Measurements from ENCODE around the gene NFIA.

DNA sequence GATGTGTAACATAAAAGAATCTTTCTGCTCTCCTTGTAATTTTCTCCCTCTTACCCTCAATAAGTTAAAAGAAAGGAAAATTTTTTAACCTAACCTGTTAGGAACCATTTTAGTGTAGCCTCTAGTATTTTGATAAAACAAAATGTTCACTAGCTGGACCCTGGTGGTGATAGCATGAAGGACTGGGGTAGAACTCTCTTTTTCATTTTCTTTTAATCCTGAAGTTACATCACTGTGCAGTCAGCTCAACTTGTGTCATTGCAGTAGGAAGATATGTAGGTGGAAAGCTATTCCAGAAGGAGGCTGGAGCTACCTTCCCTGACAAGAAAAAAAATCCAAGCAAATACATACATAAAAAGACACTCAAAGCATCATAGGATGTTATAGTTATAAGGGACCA is 39.3 kb downstream of the NFIA start:
- TF ChIP-seq, protein P1, sequence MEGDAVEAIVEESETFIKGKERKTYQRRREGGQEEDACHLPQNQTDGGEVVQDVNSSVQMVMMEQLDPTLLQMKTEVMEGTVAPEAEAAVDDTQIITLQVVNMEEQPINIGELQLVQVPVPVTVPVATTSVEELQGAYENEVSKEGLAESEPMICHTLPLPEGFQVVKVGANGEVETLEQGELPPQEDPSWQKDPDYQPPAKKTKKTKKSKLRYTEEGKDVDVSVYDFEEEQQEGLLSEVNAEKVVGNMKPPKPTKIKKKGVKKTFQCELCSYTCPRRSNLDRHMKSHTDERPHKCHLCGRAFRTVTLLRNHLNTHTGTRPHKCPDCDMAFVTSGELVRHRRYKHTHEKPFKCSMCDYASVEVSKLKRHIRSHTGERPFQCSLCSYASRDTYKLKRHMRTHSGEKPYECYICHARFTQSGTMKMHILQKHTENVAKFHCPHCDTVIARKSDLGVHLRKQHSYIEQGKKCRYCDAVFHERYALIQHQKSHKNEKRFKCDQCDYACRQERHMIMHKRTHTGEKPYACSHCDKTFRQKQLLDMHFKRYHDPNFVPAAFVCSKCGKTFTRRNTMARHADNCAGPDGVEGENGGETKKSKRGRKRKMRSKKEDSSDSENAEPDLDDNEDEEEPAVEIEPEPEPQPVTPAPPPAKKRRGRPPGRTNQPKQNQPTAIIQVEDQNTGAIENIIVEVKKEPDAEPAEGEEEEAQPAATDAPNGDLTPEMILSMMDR (IDR thresholded peaks at IDR 0.05): peak in 1 of 6 experiments; percentile 9
- no peak for TF ChIP-seq POLR2A (IDR thresholded peaks at IDR 0.05)
